GM12891 (cell line): ENCODE data around the gene CCDC154.

Experiments
- PAX5 ChIP-seq: IDR thresholded peaks from 2 replicates; pipeline ENCODE4 v1.6.1; 2011; ENCODE audit warnings: low read length, moderate library complexity, mild to moderate bottlenecking; ENCODE audit not compliant: insufficient read depth, severe bottlenecking
- POLR2A ChIP-seq: IDR thresholded peaks from 2 replicates; pipeline ENCODE4 v1.6.1; 2011; ENCODE audit warnings: low read depth, low read length, control low read depth
- POLR2AphosphoS5 ChIP-seq: IDR thresholded peaks from 2 replicates; pipeline ENCODE4 v1.6.1; 2011; ENCODE audit warnings: low read depth, low read length, control low read depth
- POU2F2 ChIP-seq: IDR thresholded peaks from 2 replicates; pipeline ENCODE4 v1.6.1; 2011; ENCODE audit warnings: low read depth, mild to moderate bottlenecking, control low read depth, low read length, moderate library complexity
- SPI1 ChIP-seq: IDR thresholded peaks from 2 replicates; pipeline ENCODE4 v1.6.1; 2011; ENCODE audit warnings: low read depth, low read length, control low read depth
- TAF1 ChIP-seq: IDR thresholded peaks from 2 replicates; pipeline ENCODE4 v1.6.1; 2011; ENCODE audit warnings: low read depth, low read length, control low read depth

- TF ChIP-seq POLR2AphosphoS5, result no peak
- no peak for TF ChIP-seq POLR2A
- no peak for TF ChIP-seq TAF1
- TF ChIP-seq SPI1, result no peak
- TF ChIP-seq POU2F2, result no peak
- no peak for TF ChIP-seq PAX5
Measured at GRCh38 chr16:1453316-1453715, 9.0 kb upstream of the CCDC154 start.
